HG03159 (cell line): Measurements from ENCODE around the gene SULT4A1.
"Not testable (repeated sequence)": the region's sequence is repeated elsewhere in the genome, so short reads cannot be mapped to it uniquely, and the experiment has no call there.

Experiments used
- ATAC-seq: cut with Tn5 transposase; IDR thresholded peaks from one replicate; pipeline ENCODE4 v1.9.1; 2021; ENCODE audit warnings: mild to moderate bottlenecking, moderate library complexity; ENCODE audit not compliant: unreplicated experiment

SULT4A1 gene, protein sequence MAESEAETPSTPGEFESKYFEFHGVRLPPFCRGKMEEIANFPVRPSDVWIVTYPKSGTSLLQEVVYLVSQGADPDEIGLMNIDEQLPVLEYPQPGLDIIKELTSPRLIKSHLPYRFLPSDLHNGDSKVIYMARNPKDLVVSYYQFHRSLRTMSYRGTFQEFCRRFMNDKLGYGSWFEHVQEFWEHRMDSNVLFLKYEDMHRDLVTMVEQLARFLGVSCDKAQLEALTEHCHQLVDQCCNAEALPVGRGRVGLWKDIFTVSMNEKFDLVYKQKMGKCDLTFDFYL

GRCh38 chr22:43862074-43862881 lies at the start of gene SULT4A1:
TSS of gene SULT4A1 (minus strand) at chr22:43862513. CDS start at chr22:43862382, 131 bp downstream.
- no peak for ATAC-seq

DNA sequence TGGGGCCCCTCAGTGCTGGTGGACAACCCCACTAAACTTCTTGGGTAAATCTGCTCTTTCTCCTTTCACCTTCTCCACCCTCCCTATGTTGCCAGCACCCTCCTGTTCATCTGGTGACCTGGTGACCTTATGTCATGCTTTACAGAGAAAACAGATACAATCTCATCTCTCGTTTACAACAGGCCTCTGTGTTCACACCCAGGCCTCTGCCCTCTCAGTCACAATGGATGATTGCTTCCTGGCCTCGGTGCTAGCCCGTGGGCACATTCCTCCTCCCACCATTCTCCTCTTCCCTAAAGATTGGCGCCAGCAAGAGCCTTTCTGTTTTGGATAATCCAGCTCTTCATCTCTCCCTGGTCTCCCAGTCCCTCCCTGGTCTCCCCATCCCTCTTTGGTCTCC lies 49.0 kb upstream of the SULT4A1 start:
- no peak for ATAC-seq

DNA sequence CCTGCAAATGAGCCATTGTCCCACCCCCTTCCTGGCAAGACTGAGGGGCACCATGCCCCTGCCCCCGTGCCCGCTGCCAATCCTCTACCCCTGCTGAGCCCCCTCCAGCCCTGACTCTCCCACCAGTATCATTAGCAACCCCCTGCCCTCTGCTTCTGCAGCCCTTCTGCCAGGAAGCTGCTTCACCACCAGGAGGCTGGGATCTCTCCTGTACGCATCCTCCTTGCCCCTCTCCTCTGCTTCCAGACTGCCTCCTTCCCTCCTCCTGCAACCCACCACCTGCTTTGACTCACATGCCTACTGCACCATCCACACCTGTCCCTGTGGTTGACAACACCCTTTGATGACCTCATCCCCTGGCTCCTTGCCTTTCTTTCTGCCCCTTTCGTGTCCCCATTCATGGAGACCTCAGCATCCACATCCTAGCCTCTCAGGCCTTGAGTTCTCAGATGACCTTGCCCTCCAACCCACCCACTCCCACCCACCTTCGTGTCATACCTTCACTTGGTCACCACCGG lies 47.9 kb upstream of the SULT4A1 start:
- no peak for ATAC-seq

DNA sequence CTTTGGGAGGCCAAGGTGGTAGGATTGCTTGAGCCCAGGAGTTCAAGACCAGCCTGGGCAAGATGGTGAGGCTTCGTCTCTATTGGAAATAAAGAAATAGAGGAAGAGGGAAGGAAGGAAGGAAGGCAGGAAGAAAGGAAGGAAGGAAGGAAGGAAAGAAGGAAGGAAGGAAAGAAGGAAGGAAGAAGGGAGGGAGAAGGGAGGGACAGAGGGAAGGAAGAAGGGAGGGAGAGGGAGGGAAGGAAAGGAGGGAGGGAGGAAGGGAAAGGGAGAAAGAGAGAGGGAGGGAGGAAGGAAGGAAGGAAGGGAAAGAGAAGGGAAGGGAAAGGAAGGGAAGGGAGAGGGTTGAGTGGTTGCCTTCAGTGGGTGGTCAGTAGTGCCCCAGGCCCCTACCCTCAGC lies 47.4 kb upstream of the SULT4A1 start:
- no peak for ATAC-seq

- no peak for ATAC-seq
Measured at GRCh38 chr22:43905681-43906080, 43.4 kb upstream of the SULT4A1 start.

DNA sequence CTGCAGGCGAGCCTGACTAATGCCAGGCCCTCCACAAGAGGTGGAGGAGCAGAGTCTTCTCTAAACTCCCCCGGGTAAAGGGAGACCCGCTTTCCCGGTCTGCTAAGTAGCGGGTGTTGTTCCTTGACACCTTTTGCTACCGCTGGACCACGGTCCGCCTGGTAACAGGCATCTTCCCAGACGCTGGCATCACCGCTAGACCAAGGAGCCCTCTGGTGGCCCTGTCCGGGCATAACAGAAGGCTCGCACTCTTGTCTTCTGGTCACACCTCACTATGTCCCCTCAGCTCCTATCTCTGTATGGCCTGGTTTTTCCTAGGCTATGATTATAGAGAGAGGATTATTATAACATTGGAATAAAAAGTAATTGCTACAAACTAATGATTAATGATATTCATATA lies 42.1 kb upstream of the SULT4A1 start:
- ATAC-seq, result not testable (repeated sequence)

DNA sequence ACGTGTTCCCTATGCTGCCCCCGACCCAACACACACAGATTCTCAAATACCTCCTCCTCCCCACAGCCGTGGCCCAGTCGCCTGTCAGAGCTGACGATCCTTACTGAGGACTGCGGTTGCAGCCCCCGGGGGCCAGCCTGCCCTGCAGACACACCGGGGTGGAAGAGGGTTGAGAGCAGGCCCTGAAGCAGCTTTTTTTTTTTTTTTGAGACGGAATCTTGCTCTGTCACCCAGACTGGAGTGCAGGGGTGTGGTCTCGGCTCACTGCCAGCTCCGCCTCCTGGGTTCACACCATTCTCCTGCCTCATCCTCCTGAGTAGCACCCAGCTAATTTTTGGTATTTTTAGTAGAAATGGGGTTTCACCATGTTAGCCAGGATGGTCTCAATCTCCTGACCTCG lies 40.7 kb upstream of the SULT4A1 start:
- ATAC-seq, result not testable (repeated sequence)

DNA sequence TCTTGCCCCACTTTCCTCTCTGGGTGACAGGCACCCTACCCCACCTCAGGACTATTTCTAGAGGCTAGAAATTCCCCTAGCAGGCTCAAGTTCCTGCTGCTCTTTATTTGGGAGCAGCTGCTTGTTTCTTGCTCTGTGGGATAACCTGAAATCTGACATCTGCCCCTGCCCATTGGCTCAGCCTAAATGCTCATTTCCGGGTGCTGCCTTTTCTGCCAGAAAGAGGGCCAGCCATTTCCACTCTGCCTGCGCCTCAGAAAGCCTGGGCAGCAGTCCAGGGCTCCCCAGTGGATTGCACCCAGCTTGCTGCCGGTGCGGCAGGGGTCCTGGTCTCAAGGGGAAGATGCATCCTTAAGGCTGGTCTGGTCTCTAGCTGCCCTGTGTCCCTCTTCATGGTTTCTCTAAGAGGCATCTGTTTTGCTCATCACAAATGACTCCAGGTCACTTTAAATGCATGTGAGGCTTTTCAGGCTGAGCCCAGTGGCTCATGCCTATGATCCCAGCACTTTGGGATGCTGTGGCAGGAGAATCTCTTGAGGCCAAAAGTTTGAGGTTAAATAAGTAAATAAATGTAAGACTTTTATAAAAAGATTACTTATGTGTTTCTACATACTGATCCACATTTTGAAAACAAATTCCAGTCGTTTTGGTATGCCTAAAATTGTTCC lies 39.8 kb upstream of the SULT4A1 start:
- no peak for ATAC-seq

DNA sequence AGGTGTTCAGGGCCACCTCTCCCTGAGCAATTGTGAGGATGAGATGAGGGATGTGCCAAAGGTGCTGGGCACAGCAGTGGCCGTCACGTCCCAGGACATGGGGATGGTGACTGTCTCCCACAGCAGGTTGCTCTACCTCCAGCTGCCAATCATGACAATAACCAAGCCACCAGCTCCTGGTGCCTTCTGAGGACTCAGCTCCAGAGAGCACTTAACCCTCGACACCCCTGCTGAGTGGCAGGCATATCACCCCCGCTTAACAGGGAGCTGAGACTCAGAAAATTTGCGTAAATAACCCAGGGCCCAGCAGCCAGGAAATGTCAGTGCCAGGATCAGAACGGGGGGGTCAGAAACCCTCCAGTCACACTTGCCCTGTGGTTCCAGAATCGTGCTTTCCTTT lies 37.9 kb upstream of the SULT4A1 start:
- ATAC-seq, result no peak

DNA sequence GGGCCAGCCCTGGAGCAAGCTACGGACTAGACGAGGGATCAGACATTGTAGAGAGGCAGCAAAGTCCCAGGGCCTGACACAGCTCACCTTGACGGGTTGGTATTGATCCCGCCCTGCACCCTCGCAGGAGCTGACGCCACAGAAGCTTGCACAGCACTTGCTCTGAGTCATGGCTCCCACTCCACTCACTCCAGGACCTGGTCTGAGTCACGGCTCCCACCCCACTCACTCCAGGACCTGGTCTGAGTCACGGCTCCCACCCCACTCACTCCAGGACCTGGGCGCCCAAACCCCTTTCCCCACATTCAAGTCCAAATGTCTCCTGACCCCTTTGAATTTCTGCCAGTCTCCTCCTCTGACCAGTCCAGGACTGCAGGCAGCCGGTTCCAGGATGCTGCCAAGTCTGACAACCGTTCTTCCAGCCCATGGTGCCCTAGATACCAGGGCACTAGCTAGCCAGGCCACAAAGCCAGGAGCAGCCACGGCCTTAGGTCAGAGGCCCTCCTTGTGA lies 35.5 kb upstream of the SULT4A1 start:
- ATAC-seq, result no peak

- ATAC-seq, result no peak
Measured at GRCh38 chr22:43895986-43896645, 33.8 kb upstream of the SULT4A1 start.

DNA sequence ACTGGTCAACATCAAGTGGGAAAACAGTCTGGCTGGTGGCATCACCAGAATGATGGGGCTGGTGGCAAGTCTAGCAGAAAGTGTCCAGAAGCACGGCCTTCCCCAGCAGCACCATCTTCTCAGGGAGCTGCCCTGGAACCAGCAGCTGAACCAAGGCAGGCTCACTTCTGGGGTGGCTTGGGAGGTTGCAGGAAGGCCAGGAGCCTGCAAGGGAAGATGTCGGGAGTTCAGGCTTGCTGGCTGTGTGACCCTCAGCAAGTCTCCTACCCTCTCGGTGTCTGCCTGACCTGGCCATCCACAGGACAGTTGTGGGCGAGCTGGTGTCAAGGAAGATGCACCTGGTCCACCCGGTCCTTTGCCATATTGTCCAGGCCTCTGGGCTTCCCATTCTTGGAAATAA lies 31.8 kb upstream of the SULT4A1 start:
- ATAC-seq, result no peak

GRCh38 chr22:43893266-43893665 lies 31.0 kb upstream of the SULT4A1 start:
- no peak for ATAC-seq

- no peak for ATAC-seq
Measured at GRCh38 chr22:43892183-43892894, 30.0 kb upstream of the SULT4A1 start.

DNA sequence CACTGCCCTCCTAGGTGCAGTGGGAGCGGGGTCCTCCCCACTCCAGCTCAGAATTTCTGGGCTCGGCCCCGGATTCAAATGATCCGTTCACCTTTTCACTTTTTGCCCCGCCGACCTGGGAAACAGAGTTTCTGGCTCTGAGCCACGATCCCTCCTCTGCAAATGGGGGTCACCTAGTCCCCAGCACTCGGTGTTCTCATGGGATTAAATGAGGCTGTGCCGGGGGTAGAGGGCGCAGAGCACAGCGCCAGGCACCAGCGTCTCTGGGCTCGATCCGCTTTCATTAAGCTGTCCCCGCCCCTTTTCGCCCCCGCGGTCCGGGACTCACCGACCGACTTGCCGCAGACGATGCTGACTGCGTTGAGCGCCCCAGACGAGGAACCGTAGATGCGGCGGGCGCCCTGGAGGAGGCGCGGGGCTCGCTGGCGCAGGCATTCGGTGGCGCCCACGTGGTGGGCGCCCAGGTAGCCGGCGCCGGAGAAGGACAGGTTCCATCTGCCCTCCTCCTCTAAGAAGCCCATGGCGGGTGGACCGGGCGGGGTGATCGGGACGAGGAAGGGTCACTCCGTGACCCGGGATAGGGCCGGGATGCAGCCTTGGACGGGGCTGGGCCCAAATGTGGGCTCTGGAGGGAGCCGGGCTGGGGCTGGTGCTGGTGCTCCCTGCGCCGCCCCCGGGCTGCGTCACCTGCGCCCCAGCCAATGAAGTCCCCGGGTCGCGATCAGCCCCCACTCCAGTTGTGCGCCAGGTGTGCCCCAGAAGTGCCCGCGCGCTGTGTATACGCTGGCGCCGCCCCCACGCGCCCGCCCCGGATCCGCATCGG lies 29.3 kb upstream of the SULT4A1 start, which contains the start of gene PNPLA5:
Gene PNPLA5 (minus strand): TSS at position 654 of the 823 bp plus-strand sequence. CDS start 133 bp downstream, at position 521.
- no peak for ATAC-seq

- ATAC-seq, result no peak
Measured at GRCh38 chr22:43890901-43891331, 28.6 kb upstream of the SULT4A1 start.

DNA sequence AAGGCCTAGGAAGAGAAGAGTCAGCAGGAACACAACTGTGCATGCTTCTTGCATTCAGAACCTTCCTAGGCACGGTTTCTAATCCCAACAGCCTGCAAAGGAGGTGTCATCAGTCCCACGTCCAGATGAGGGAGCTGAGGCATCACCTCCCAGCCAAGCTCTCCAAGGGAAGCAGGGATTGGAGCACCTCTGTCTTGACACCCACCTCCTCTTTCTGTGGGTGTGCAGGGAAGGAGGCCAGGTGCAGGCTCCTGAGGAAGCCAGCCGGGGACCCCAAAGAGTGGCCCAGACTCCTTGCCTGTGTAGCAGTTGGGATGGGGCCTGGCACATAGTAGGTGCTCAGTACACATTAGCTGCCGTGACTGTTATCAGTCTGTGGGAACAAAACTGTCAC lies 27.5 kb upstream of the SULT4A1 start:
- ATAC-seq, result no peak

DNA sequence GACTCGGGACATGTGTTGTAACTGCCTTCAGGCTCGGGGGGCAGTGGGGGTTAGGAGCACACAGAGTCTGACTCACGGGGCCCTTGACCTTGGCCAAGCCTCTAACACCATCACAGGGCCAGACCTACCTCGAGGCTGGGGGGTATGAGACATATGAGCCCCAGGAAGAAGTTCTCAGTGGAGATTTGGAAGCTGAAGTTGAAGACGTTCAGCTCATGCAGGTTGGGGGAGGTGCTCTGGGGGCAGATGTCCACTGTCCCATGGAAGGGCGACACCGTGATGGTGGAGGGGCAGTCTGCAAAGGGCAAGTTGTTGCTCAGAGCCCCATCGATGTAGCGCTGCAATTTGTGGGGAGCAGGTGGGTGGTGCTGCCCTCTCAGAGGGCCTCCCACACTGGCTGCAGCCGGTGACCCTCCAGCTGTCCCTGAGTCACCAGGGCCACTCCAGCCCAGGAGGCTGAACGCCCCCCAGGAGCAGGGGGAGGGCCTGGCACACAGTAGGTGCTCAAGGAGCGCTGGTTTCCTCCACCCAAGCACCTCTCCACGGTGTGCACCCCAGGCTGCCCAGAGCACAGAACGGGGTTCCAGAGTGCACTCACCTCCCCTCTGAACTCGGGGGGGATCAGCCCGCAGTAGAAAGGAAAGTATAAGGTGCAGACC lies 27.0 kb upstream of the SULT4A1 start:
- no peak for ATAC-seq

DNA sequence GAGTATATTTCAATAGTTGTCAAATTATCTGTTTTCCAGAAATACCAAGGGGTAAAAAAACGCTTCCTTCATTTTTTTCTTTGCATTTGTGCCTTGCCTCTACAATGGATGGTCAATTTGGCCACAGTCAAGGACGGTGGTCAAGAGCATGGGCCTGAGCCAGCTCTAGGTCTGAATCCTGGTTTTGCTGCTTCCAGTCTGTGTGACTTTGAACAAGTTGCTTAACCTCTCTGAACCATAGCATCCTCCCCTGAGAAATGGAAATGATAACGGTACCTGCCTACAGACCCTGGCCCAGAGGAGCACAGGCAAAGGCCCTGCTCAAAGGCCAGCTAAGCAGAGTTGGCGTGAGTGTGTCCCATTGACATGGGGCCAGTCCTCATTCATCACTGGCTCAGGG lies 26.4 kb upstream of the SULT4A1 start:
- ATAC-seq, result no peak
